Left kidney (tissue), 2 donors: ENCODE data around the gene CMBL. TPM values are rescaled to one million over a fixed set of nuclear protein-coding genes. Genes with fewer than 3 reads are reported as not detected.
"Not testable (repeated sequence)": the region's sequence is repeated elsewhere in the genome, so short reads cannot be mapped to it uniquely, and the experiment has no call there.

Experiments
- DNase-seq: peaks from one replicate; pipeline ENCODE4 v3.0.0-alpha.2; 2013
- polyA plus RNA-seq: library from polyadenylated mRNA; unstranded; fragments of 120-200 nt; gene quantifications from one replicate; pipeline ENCODE4 v1.2.1, GENCODE V29; 2013; ENCODE audit not compliant: insufficient read length

CMBL gene
- polyA plus RNA-seq, 1 donor = 39.6 TPM

- peak; percentile 68 for DNase-seq
Measured at GRCh38 chr5:10288592-10289219, 19.0 kb downstream of the CMBL start.

GRCh38 chr5:10286862-10287227 lies 20.9 kb downstream of the CMBL start:
- DNase-seq = no peak

- no peak for DNase-seq
Measured at GRCh38 chr5:10286162-10286861, 21.4 kb downstream of the CMBL start.

GRCh38 chr5:10285362-10285761 lies 22.3 kb downstream of the CMBL start:
- DNase-seq = not testable (repeated sequence)

GRCh38 chr5:10283927-10284635 lies 23.6 kb downstream of the CMBL start:
- DNase-seq = peak; percentile 80

- DNase-seq = no peak
Measured at GRCh38 chr5:10279925-10280720, 27.6 kb downstream of the CMBL start.

- DNase-seq = no peak
Measured at GRCh38 chr5:10279328-10279727, 28.4 kb downstream of the CMBL start.

- DNase-seq = no peak
Measured at GRCh38 chr5:10278658-10279279, 28.9 kb downstream of the CMBL start.

- DNase-seq = no peak
Measured at GRCh38 chr5:10277773-10278630, 29.7 kb downstream of the CMBL start.

GRCh38 chr5:10276691-10277090 lies 31.0 kb downstream of the CMBL start:
- DNase-seq = no peak

- DNase-seq = no peak
Measured at GRCh38 chr5:10275991-10276390, 31.7 kb downstream of the CMBL start.

- no peak for DNase-seq
Measured at GRCh38 chr5:10275460-10275859, 32.2 kb downstream of the CMBL start.

- not testable (repeated sequence) for DNase-seq
Measured at GRCh38 chr5:10272875-10273209, 34.9 kb downstream of the CMBL start.

- DNase-seq = no peak
Measured at GRCh38 chr5:10272053-10272874, 35.4 kb downstream of the CMBL start.

GRCh38 chr5:10268100-10268499 lies 39.6 kb downstream of the CMBL start:
- no peak for DNase-seq

- no peak for DNase-seq
Measured at GRCh38 chr5:10266839-10267238, 40.9 kb downstream of the CMBL start.

GRCh38 chr5:10266137-10266536 lies 41.6 kb downstream of the CMBL start:
- no peak for DNase-seq

GRCh38 chr5:10265245-10266109 lies 42.2 kb downstream of the CMBL start:
- DNase-seq = no peak

GRCh38 chr5:10264604-10265003 lies 43.1 kb downstream of the CMBL start:
- DNase-seq = no peak
